Superior temporal gyrus (tissue), 1 donor: ENCODE data around the gene MITD1.
"Not testable (repeated sequence)": the region's sequence is repeated elsewhere in the genome, so short reads cannot be mapped to it uniquely, and the experiment has no call there.

Experiments
- DNase-seq: peaks from one replicate; pipeline ENCODE4 v3.0.0-alpha.2; 2016; ENCODE audit errors: extremely low spot score

The MITD1 gene

GRCh38 chr2:99154643-99155536, 26.0 kb downstream of the MITD1 start, which contains the start of the genes LIPT1 and TSGA10:
Gene LIPT1 (plus strand): TSS chr2:99154967. CDS start chr2:99161958, 6,991 bp downstream.
Gene TSGA10 (minus strand): TSS chr2:99154942. CDS start chr2:99109439, 45,503 bp downstream.
- peak; percentile 91 for DNase-seq

- DNase-seq = peak; percentile 59
These were observed 26.8 kb downstream of the MITD1 start for GRCh38 chr2:99153921-99154604.

GRCh38 chr2:99152199-99152895, 28.5 kb downstream of the MITD1 start:
- DNase-seq = no peak

- DNase-seq = peak; percentile 2
These were observed 30.2 kb downstream of the MITD1 start for GRCh38 chr2:99150706-99151105.

GRCh38 chr2:99141110-99142108, 39.4 kb downstream of the MITD1 start, which contains the start of gene C2orf15:
Gene C2orf15 (plus strand): TSS chr2:99141707. CDS start chr2:99150559, 8,852 bp downstream.
- peak; percentile 89 for DNase-seq

- DNase-seq = no peak
These were observed 40.1 kb downstream of the MITD1 start for GRCh38 chr2:99140860-99141109.

GRCh38 chr2:99140056-99140859, 40.6 kb downstream of the MITD1 start:
- peak; percentile 62 for DNase-seq

GRCh38 chr2:99139003-99139402, 41.9 kb downstream of the MITD1 start:
- no peak for DNase-seq

- DNase-seq = not testable (repeated sequence)
These were observed 45.8 kb downstream of the MITD1 start for GRCh38 chr2:99135044-99135556.

- DNase-seq = no peak
These were observed 52.9 kb downstream of the MITD1 start for GRCh38 chr2:99127981-99128380.
